ENCODE data around the gene SPEF2. TPM values are rescaled to one million over a fixed set of nuclear protein-coding genes. Genes with fewer than 3 reads are reported as not detected.

Gene SPEF2
- total RNA-seq, 1 donor from 2014 or later: 3.4 TPM

DNA sequence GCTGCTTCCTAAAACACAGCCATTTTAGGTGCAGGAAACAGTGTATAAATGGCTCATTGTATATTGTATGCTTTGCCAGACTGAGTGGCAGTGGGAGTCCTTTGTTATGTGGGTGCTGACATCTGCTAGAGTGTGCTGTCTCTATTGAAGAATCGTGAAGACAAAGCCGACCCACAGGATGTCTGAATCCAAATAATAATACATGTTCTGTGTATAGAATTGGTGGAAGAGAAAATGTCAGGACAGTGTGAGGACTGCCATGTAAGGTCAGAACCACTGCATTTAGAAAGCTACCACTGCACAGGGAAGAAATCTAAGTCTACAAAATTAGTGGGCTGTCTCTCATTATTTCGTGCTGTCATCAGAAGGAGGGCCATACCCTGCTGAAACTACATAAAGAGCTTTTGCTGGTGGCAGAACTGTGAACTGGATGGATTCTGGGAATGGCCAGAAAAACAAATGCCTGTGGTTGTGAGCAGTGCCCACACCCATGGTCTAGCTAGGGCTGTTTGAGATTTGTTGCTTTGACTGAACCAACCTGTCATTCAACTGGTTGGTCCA is 241.5 kb downstream of the SPEF2 start:
- peaks cover 39% of the 10 kb centered on the region for H3K4me1 Mint-ChIP-seq (ENCODE audit: low read depth, unreplicated experiment)
- FAIRE-seq: peak; percentile 9

DNA sequence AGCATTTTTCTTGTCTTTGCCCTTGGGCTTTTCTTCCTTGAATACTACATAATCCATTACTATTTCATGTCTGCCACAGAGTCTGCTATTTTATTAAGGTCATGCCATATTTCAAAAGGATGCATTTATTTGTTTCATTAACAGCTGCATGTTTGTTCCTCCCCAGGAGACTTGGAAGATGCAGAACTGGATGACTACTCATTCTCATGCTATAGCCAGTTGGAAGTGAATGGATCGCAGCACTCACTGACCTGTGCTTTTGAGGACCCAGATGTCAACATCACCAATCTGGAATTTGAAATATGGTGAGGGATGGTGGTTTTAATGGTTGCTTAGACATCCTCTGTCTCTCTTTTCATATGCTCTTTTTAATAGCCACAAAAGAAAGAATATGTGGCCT is 243.0 kb downstream of the SPEF2 start:
- DNase-seq (ENCODE audit: low read depth) (peak; percentile 61), FAIRE-seq (no peak)
- no peaks in the 10 kb centered on the region for H3K79me2 ChIP-seq (ENCODE audit: insufficient read depth, low read length)
- H3K36me3 ChIP-seq (ENCODE audit: insufficient read depth, low read length): no peaks in the 10 kb centered on the region
- Mint-ChIP-seq H3K27ac (ENCODE audit: unreplicated experiment) (no peak overlapping the region), H3K9me3 (ENCODE audit: unreplicated experiment) (no peaks in the 10 kb centered on the region), H3K4me1 (ENCODE audit: low read depth, unreplicated experiment) (peaks cover 39% of the 10 kb centered on the region), H3K4me3 (ENCODE audit: unreplicated experiment) (no peak overlapping the region), H3K36me3 (ENCODE audit: low read depth, unreplicated experiment) (peaks cover 6% of the 10 kb centered on the region), H3K27me3 (ENCODE audit: low read depth, unreplicated experiment) (no peaks in the 10 kb centered on the region)
- H3K4me2 ChIP-seq (ENCODE audit: low read length): no peak overlapping the region
- no peaks in the 10 kb centered on the region for H4K20me1 ChIP-seq (ENCODE audit: insufficient read depth, low read length)
- no peak overlapping the region for H3K4me3 ChIP-seq (ENCODE audit: insufficient read depth, low read depth, low read length)
- no peak overlapping the region for H3K9ac ChIP-seq (ENCODE audit: low read length)
- no peaks in the 10 kb centered on the region for H3K27me3 ChIP-seq (ENCODE audit: insufficient read depth, low read length)
- no peak overlapping the region for H3K27ac ChIP-seq (ENCODE audit: low read depth, low read length)
- TF ChIP-seq EZH2 (IDR thresholded peaks at IDR 0.05; ENCODE audit: insufficient read depth, low read length) (no peak), CTCF (IDR thresholded peaks at IDR 0.05; ENCODE audit: insufficient read depth, low read depth, low read length) (no peak)
- no peak overlapping the region for H2AFZ ChIP-seq (ENCODE audit: low read depth, low read length)
- peaks cover 40% of the 10 kb centered on the region for H3K4me1 ChIP-seq (ENCODE audit: insufficient read depth, low read length)
- H3K9me3 ChIP-seq (ENCODE audit: insufficient read depth, low read depth, low read length): no peaks in the 10 kb centered on the region

More for the DNA sequence above, 241.5 kb downstream of the SPEF2 start:
- Histone ChIP-seq H3K4me2 (ENCODE audit: low read length) (peak overlapping the region; percentile 34), H3K79me2 (ENCODE audit: insufficient read depth, low read length) (no peaks in the 10 kb centered on the region), H4K20me1 (ENCODE audit: insufficient read depth, low read length) (no peaks in the 10 kb centered on the region), H3K27me3 (ENCODE audit: insufficient read depth, low read length) (no peaks in the 10 kb centered on the region), H3K4me3 (ENCODE audit: insufficient read depth, low read depth, low read length) (no peak overlapping the region), H3K9ac (ENCODE audit: low read length) (no peak overlapping the region), H3K36me3 (ENCODE audit: insufficient read depth, low read length) (no peaks in the 10 kb centered on the region), H3K9me3 (ENCODE audit: insufficient read depth, low read depth, low read length) (no peaks in the 10 kb centered on the region), H3K27ac (ENCODE audit: low read depth, low read length) (no peak overlapping the region), H3K4me1 (ENCODE audit: insufficient read depth, low read length) (peaks cover 40% of the 10 kb centered on the region), H2AFZ (ENCODE audit: low read depth, low read length) (peak overlapping the region; percentile 40)
- TF ChIP-seq CTCF (IDR thresholded peaks at IDR 0.05; ENCODE audit: insufficient read depth, low read depth, low read length): no peak
- TF ChIP-seq EZH2 (IDR thresholded peaks at IDR 0.05; ENCODE audit: insufficient read depth, low read length): no peak
- Mint-ChIP-seq H3K36me3 (ENCODE audit: low read depth, unreplicated experiment) (peaks cover 3% of the 10 kb centered on the region), H3K27me3 (ENCODE audit: low read depth, unreplicated experiment) (no peaks in the 10 kb centered on the region), H3K27ac (ENCODE audit: unreplicated experiment) (peak overlapping the region; percentile 73), H3K4me3 (ENCODE audit: unreplicated experiment) (no peak overlapping the region), H3K9me3 (ENCODE audit: unreplicated experiment) (no peaks in the 10 kb centered on the region)
- peak; percentile 60 for DNase-seq (ENCODE audit: low read depth)

DNA sequence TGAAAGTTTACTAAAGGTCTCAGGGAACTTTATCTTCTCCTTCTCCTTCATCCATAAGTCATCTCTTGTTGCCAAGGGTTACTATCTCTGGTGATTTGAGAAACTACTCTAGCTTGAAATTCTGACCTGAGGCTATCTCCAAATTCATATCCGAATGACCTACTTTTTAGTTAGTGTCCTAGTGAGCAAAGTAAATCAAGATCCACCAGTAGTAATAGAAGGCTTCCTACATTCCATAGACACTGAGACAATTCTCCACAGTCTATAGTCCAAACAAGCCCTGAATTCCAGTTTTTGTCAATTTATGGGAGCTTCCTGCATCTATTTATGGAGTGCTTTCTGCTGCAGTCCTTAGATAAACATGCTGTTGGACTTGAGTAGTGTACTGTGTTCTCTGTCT is 244.1 kb downstream of the SPEF2 start:
- Histone ChIP-seq H2AFZ (ENCODE audit: low read depth, low read length) (no peak overlapping the region), H3K4me3 (ENCODE audit: insufficient read depth, low read depth, low read length) (no peak overlapping the region), H4K20me1 (ENCODE audit: insufficient read depth, low read length) (no peaks in the 10 kb centered on the region), H3K27ac (ENCODE audit: low read depth, low read length) (no peak overlapping the region), H3K36me3 (ENCODE audit: insufficient read depth, low read length) (no peaks in the 10 kb centered on the region), H3K79me2 (ENCODE audit: insufficient read depth, low read length) (no peaks in the 10 kb centered on the region), H3K9ac (ENCODE audit: low read length) (no peak overlapping the region), H3K4me1 (ENCODE audit: insufficient read depth, low read length) (peaks cover 36% of the 10 kb centered on the region), H3K4me2 (ENCODE audit: low read length) (peak overlapping the region; percentile 8), H3K9me3 (ENCODE audit: insufficient read depth, low read depth, low read length) (no peaks in the 10 kb centered on the region), H3K27me3 (ENCODE audit: insufficient read depth, low read length) (no peaks in the 10 kb centered on the region)
- H3K4me3 Mint-ChIP-seq (ENCODE audit: unreplicated experiment): no peak overlapping the region
- peak overlapping the region; percentile 1 for H3K27ac Mint-ChIP-seq (ENCODE audit: unreplicated experiment)
- H3K27me3 Mint-ChIP-seq (ENCODE audit: low read depth, unreplicated experiment): no peaks in the 10 kb centered on the region
- DNase-seq (ENCODE audit: low read depth) (peak; percentile 41), FAIRE-seq (peak; percentile 95)
- H3K9me3 Mint-ChIP-seq (ENCODE audit: unreplicated experiment): no peaks in the 10 kb centered on the region
- H3K4me1 Mint-ChIP-seq (ENCODE audit: low read depth, unreplicated experiment): peaks cover 37% of the 10 kb centered on the region
- peaks cover 6% of the 10 kb centered on the region for H3K36me3 Mint-ChIP-seq (ENCODE audit: low read depth, unreplicated experiment)
- TF ChIP-seq EZH2 (IDR thresholded peaks at IDR 0.05; ENCODE audit: insufficient read depth, low read length) (no peak), CTCF (IDR thresholded peaks at IDR 0.05; ENCODE audit: insufficient read depth, low read depth, low read length) (no peak)

Measured in astrocyte (in vitro differentiated cells and primary cell).